ENCODE results near the gene SPOP.
"Not testable (repeated sequence)": the region's sequence is repeated elsewhere in the genome, so short reads cannot be mapped to it uniquely, and the experiment has no call there.

The SPOP gene

DNA sequence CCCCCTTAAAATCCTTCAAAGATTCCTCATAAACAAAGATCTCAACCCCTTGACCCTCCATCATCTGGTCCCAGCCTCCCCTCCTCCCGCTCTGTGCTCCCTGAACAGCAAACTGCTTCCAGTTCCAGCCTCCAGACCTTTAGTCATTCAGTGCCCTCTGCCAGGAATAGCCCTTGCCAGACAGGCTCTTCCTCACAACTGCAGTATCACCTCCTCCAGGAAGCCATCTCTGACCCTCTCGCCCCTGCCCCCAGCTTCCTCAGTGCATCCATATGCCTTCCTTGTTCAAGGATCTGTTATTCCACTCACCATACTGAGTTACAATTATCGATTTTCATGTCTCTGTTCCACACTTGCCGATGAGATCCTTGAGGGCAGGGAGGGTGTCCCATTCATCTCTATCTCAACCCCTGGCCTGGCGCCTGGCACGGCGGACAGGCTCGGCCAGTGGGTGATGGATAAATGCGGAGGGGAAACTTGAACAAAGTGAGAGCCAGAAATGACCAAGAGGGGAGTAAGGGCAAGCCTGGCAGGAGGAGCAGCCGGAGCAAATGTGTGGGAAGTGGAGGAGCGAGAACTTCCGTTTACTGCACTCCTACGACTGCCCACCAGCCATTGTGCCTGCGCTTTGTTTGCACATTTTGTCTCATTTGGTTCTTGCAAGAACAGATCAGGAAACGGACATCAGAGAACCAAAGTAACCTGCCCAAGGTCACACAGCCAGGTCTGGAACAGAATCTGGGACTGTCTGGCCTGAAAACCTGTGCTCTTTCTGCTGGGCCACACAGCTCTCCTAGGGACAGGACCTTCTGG, 104.2 kb downstream of the SPOP start:
- DNase-seq (ENCODE audit: low read depth) = no peak
- TF ChIP-seq, protein P1, sequence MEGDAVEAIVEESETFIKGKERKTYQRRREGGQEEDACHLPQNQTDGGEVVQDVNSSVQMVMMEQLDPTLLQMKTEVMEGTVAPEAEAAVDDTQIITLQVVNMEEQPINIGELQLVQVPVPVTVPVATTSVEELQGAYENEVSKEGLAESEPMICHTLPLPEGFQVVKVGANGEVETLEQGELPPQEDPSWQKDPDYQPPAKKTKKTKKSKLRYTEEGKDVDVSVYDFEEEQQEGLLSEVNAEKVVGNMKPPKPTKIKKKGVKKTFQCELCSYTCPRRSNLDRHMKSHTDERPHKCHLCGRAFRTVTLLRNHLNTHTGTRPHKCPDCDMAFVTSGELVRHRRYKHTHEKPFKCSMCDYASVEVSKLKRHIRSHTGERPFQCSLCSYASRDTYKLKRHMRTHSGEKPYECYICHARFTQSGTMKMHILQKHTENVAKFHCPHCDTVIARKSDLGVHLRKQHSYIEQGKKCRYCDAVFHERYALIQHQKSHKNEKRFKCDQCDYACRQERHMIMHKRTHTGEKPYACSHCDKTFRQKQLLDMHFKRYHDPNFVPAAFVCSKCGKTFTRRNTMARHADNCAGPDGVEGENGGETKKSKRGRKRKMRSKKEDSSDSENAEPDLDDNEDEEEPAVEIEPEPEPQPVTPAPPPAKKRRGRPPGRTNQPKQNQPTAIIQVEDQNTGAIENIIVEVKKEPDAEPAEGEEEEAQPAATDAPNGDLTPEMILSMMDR (IDR thresholded peaks at IDR 0.05; ENCODE audit: control insufficient read depth, insufficient read depth, low read depth, low read length, missing control alignments) = no peak
- no peak overlapping the region for H3K4me3 ChIP-seq (ENCODE audit: control insufficient read depth, low read depth, low read length)

DNA sequence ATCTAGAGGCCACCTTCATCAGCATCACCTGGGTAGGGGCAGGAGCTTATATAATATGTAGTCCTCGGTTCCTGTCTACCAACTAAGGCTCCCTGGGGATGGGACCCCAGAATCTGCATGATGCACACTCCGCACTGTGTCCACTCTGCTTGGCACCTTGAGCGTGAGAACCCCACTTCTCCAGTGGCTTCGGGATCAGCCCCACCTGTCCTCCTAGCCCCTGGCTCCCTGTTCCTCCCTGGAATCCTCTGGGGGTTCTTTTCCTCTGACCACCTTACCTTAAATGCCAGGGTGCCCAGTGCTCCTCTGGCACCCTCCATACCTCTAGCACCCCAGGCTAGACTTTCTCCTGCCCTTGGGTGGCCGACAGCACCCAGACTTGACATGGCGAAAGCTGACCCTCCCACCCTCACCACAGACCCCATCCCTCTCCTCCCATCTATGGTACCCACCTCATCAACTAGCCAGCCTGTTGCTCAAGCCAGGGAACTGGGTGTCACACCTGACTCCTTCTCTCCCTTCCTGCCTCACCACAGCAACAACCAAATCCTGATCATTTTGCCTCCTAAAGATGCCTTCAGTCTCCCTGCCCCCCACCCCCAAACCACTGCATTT, 105.0 kb downstream of the SPOP start:
- no peak overlapping the region for H3K4me3 ChIP-seq (ENCODE audit: control insufficient read depth, low read depth, low read length)
- TF ChIP-seq, protein P1 (IDR thresholded peaks at IDR 0.05; ENCODE audit: control insufficient read depth, insufficient read depth, low read depth, low read length, missing control alignments) = no peak
- DNase-seq (ENCODE audit: low read depth) = no peak

DNA sequence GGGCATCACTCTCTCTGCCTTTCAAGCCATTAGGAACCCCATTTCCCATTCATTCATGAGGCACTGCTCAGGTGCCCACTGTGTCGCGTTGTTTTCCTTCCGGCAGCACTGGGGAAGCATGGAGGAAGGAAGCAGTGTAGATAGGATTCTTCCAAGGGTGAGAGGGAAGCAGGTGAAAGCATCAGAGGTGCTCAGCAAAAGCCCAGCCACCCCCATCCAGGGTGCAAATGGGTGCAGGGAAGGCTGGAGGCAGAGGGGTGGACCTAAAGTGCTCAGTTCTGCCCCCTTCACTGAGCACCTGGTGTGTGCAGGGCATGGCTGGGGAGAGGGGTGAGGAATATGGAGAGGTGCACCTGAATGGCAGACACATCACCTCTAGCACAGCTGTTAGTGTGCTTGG, 105.7 kb downstream of the SPOP start:
- TF ChIP-seq, protein P1 (IDR thresholded peaks at IDR 0.05; ENCODE audit: control insufficient read depth, insufficient read depth, low read depth, low read length, missing control alignments) = no peak
- DNase-seq (ENCODE audit: low read depth) = no peak
- H3K4me3 ChIP-seq (ENCODE audit: control insufficient read depth, low read depth, low read length) = no peak overlapping the region

DNA sequence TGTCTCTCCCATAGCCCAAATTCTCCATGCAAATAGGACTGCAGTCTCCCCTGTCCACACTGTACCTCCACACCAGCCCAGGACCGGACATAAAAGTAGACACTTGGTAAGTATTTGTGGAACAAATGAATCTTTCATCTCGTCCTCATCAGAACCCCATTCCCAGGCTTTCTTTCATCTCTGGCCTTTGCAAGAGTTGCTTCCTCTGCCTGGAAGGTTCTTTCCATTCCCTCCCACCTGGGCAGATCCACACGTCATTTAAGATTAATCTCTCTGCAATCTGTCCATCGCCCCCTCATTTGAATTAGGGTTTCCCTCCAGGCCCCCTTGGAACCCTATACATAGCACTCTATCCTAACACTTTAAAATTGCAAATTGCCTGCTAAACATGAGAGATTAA, 106.1 kb downstream of the SPOP start:
- DNase-seq (ENCODE audit: low read depth) = no peak
- no peak overlapping the region for H3K4me3 ChIP-seq (ENCODE audit: control insufficient read depth, low read depth, low read length)
- TF ChIP-seq, protein P1 (IDR thresholded peaks at IDR 0.05; ENCODE audit: control insufficient read depth, insufficient read depth, low read depth, low read length, missing control alignments) = no peak

DNA sequence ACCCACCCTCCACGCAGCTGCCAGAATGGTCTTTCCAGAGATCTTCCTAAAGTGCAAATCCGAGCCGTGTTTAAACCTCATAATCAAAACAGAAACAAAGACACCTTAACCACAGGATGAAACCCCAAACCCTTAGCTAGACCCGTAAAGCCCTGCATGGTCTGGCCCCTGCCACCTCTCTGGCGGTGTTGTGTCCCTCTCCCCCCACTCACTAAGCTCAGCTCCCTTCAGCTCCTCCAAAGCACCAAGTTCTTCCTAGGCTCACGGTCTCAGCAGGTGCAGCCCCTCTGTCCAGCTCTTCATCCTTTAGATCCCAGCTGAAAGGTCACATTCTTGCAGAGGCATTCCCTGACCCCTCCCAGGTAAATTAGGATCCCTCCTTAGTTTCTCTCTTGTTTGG, 106.6 kb downstream of the SPOP start:
- DNase-seq (ENCODE audit: low read depth) = no peak
- no peak overlapping the region for H3K4me3 ChIP-seq (ENCODE audit: control insufficient read depth, low read depth, low read length)
- TF ChIP-seq, protein P1 (IDR thresholded peaks at IDR 0.05; ENCODE audit: control insufficient read depth, insufficient read depth, low read depth, low read length, missing control alignments) = no peak

DNA sequence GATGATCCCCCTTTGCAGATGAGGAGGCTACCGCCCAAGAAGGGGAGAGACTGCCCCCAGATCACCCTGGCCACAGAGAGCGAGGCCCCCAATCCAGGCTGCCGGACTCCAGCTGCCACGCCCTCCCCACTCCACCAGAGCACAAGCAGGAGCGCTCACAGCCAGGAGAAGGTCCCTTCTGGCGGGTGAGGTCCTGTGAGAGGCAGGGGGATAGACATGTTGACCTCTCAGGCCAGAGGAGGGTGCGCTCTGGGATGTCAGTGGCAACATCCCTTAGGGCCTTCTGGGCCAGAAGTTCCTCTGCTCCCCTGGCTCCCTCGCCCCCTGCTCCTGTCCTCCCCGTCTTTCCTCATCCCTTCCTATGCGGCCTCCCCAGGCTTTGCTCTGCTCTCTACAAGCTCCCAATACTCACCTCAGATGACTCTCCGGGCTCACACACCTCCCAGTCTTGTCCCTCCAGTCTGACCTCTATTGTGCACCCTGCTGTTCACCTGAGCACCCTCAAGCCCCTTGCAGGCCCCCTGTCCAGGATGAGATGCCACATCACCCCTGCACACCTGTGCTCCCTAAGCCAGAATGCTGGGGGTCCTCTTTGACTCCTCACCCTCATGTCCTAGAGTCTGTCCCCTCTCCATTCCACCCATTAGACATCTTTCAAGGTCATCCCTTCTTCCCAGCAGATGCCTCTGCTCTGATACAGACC, 107.2 kb downstream of the SPOP start:
- H3K4me3 ChIP-seq (ENCODE audit: control insufficient read depth, low read depth, low read length) = no peak overlapping the region
- TF ChIP-seq, protein P1 (IDR thresholded peaks at IDR 0.05; ENCODE audit: control insufficient read depth, insufficient read depth, low read depth, low read length, missing control alignments) = no peak
- no peak for DNase-seq (ENCODE audit: low read depth)

DNA sequence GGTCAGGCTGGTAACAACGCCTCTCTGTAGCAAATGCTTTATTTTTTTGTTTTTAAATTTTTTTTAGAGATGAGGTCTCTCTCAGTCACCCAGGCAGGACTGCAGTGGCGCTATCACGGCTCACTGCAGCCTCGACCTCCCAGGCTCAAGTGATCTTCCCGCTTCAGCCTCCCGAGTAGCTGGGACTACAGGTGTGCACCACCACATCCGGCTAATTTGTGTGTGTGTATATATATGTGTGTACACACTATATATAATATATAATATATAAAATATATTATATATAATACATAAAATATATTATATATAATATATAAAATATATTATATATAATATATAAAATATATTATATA, 109.2 kb downstream of the SPOP start:
- not testable (repeated sequence) for H3K4me3 ChIP-seq (ENCODE audit: control insufficient read depth, low read depth, low read length); DNase-seq (ENCODE audit: low read depth)
